Uterus (tissue), 4 donors: ENCODE data around the gene THAP10. TPM values are rescaled to one million over a fixed set of nuclear protein-coding genes. Genes with fewer than 3 reads are reported as not detected.
"Not testable (repeated sequence)": the region's sequence is repeated elsewhere in the genome, so short reads cannot be mapped to it uniquely, and the experiment has no call there.

ENCODE experiments used
- DNase-seq, 2 donors: peaks; one replicate each; pipeline ENCODE4 v3.0.0-alpha.2; 2019 to 2020
- H3K27ac ChIP-seq, 2 donors: fragments of 200-600 bp; sonication (generic); 1 replicate in 1 of 2; 2 replicates in 1 of 2; pipeline ENCODE4 v1.5.1; 2016 to 2018
- H3K27me3 ChIP-seq, 2 donors: fragments of 200-600 bp; sonication (generic); one replicate each; pipeline ENCODE4 v1.5.1; 2018 to 2019; ENCODE audit warnings: control low read depth in 1 of 2
- H3K36me3 ChIP-seq, 2 donors: fragments of 200-600 bp; sonication (generic); one replicate each; pipeline ENCODE4 v1.5.1; 2019; ENCODE audit warnings: control low read depth in 1 of 2
- H3K4me1 ChIP-seq, 2 donors: fragments of 200-600 bp; sonication (generic); one replicate each; pipeline ENCODE4 v1.5.1; 2018 to 2019; ENCODE audit warnings: control low read depth in 1 of 2
- H3K4me3 ChIP-seq, 2 donors: fragments of 200-600 bp; sonication (generic); 1 replicate in 1 of 2; 2 replicates in 1 of 2; pipeline ENCODE4 v1.5.1; 2018 to 2019; ENCODE audit warnings: mild to moderate bottlenecking in 1 of 2
- H3K9me3 ChIP-seq, 2 donors: fragments of 200-600 bp; sonication (generic); one replicate each; pipeline ENCODE4 v1.5.1; 2019; ENCODE audit warnings: control low read depth in 1 of 2
- CTCF ChIP-seq, 4 experiments: fragments of 200-600 bp in 2 of 4; fragments of 450-650 bp in 2 of 4; sonication (generic) in 2 of 4; IDR thresholded peaks; one replicate each; pipeline ENCODE4 v1.5.1; 2016 to 2019; ENCODE audit warnings: antibody characterized with exemption in 4 of 4, mild to moderate bottlenecking in 2 of 4, moderate library complexity in 1 of 4
- POLR2A ChIP-seq, 2 donors: fragments of 450-650 bp; IDR thresholded peaks; one replicate each; pipeline ENCODE4 v1.6.1; 2016; ENCODE audit warnings: antibody characterized with exemption in 2 of 2, mild to moderate bottlenecking in 1 of 2, moderate library complexity in 1 of 2
- intact Hi-C: fragments of 100-400 bp; cut with DNase I; formaldehyde crosslinking; loops from one replicate; pipeline ENCODE4 v1.15.1; 2023; ENCODE audit warnings: low total_unique reads
- total RNA-seq, 4 donors: library from RNA; depleted of rRNA in 3 of 4; stranded (reverse); fragments of >200 nt in 3 of 4; gene quantifications; one replicate each; pipeline versions ENCODE4 v1.1.0 to v1.2.4, GENCODE V29; 2014 to 2023
- donor health status: DM: yes; HTN: yes; CAD: no.

Gene THAP10
- total RNA-seq, 4 donors from 2014 or later = 1.8 to 4.1 (median 2.0) TPM

GRCh38 chr15:70859998-70860397 lies 32.2 kb downstream of the THAP10 start:
- TF ChIP-seq POLR2A (IDR thresholded peaks at IDR 0.05) (no peak), CTCF (IDR thresholded peaks at IDR 0.05) (no peak)
- Histone ChIP-seq H3K27ac (no peak overlapping the region), H3K4me1 (peaks cover 0 to 5% of the 10 kb centered on the region in 2 donors), H3K4me3 (no peak overlapping the region), H3K27me3 (no peaks in the 10 kb centered on the region), H3K36me3 (no peaks in the 10 kb centered on the region), H3K9me3 (no peaks in the 10 kb centered on the region)
- no peak for DNase-seq
- intact Hi-C loops = no loop called here

GRCh38 chr15:70859322-70859908 lies 32.8 kb downstream of the THAP10 start:
- no peak for DNase-seq
- no peaks in the 10 kb centered on the region for H3K9me3 ChIP-seq
- H3K27ac ChIP-seq = no peak overlapping the region
- no peaks in the 10 kb centered on the region for H3K36me3 ChIP-seq
- no peak for TF ChIP-seq POLR2A (IDR thresholded peaks at IDR 0.05)
- H3K27me3 ChIP-seq = no peaks in the 10 kb centered on the region
- intact Hi-C loops = no loop called here
- H3K4me3 ChIP-seq = no peak overlapping the region
- H3K4me1 ChIP-seq = peaks cover 0 to 5% of the 10 kb centered on the region in 2 donors

- H3K4me3 ChIP-seq, H3K9me3 ChIP-seq, intact Hi-C loops, H3K27me3 ChIP-seq, DNase-seq, H3K27ac ChIP-seq, H3K4me1 ChIP-seq, H3K36me3 ChIP-seq: not testable (repeated sequence)
These were observed 33.5 kb downstream of the THAP10 start for GRCh38 chr15:70858614-70859321.

GRCh38 chr15:70857562-70858285 lies 34.5 kb downstream of the THAP10 start:
- intact Hi-C loops = no loop called here
- Histone ChIP-seq H3K27me3 (no peaks in the 10 kb centered on the region), H3K4me1 (peaks cover 0 to 5% of the 10 kb centered on the region in 2 donors), H3K9me3 (no peaks in the 10 kb centered on the region), H3K27ac (peak overlapping the region; percentile 59 to 73), H3K36me3 (no peaks in the 10 kb centered on the region), H3K4me3 (no peak overlapping the region)
- no peak for DNase-seq
- no peak for TF ChIP-seq CTCF (IDR thresholded peaks at IDR 0.05)
- no peak for TF ChIP-seq POLR2A (IDR thresholded peaks at IDR 0.05)

- intact Hi-C loops = no loop called here
- no peaks in the 10 kb centered on the region for H3K27me3 ChIP-seq
- H3K4me1 ChIP-seq = peaks cover 0 to 5% of the 10 kb centered on the region in 2 donors
- H3K36me3 ChIP-seq = no peaks in the 10 kb centered on the region
- TF ChIP-seq POLR2A (IDR thresholded peaks at IDR 0.05) = peak in 1 of 2 donors; percentile 53
- no peak for TF ChIP-seq CTCF (IDR thresholded peaks at IDR 0.05)
- peak overlapping the region; percentile 59 to 73 for H3K27ac ChIP-seq
- peak; percentile 79 to 94 for DNase-seq
- no peaks in the 10 kb centered on the region for H3K9me3 ChIP-seq
- no peak overlapping the region for H3K4me3 ChIP-seq
These were observed 35.2 kb downstream of the THAP10 start for GRCh38 chr15:70856884-70857561.
